HAP-1 (cell line): ENCODE data around the gene FBLN1.
A peak's percentile ranks its signal among the peaks of the same experiment; 100 is the strongest.
"Not testable (repeated sequence)": the region's sequence is repeated elsewhere in the genome, so short reads cannot be mapped to it uniquely, and the experiment has no call there.

Experiments used
- DNase-seq, 2 experiments: peaks; one replicate each; pipeline ENCODE4 v3.0.0-alpha.2; 2016 to 2020; ENCODE audit warnings: low spot score in 2 of 2
- H3K27me3 ChIP-seq: fragments of 250-450 bp; sonication (Bioruptor Pico); 2 replicates; pipeline ENCODE4 v1.5.1; 2020; ENCODE audit warnings: low read depth, mild to moderate bottlenecking, moderate library complexity
- H3K36me3 ChIP-seq: fragments of 250-450 bp; sonication (Bioruptor Pico); replicated peaks from 2 replicates; pipeline ENCODE4 v1.5.1; 2020; ENCODE audit warnings: mild to moderate bottlenecking
- H3K4me1 ChIP-seq: fragments of 250-450 bp; sonication (Bioruptor Pico); 2 replicates; pipeline ENCODE4 v1.5.1; 2020; ENCODE audit warnings: mild to moderate bottlenecking
- H3K4me3 ChIP-seq: fragments of 250-450 bp; sonication (Bioruptor Pico); 2 replicates; pipeline ENCODE4 v1.5.1; 2020; ENCODE audit warnings: mild to moderate bottlenecking, moderate library complexity
- H3K9me3 ChIP-seq: fragments of 250-450 bp; sonication (Bioruptor Pico); 2 replicates; pipeline ENCODE4 v1.5.1; 2020; ENCODE audit warnings: mild to moderate bottlenecking, moderate library complexity
- in situ Hi-C: fragments of 300-500 bp; cut with MboI; formaldehyde crosslinking; loops from 3 replicates; pipeline ENCODE4 v1.14.3; 2020; ENCODE audit warnings: low sequenced_read_pairs, inconsistent platforms, mixed read lengths

Gene FBLN1

DNA sequence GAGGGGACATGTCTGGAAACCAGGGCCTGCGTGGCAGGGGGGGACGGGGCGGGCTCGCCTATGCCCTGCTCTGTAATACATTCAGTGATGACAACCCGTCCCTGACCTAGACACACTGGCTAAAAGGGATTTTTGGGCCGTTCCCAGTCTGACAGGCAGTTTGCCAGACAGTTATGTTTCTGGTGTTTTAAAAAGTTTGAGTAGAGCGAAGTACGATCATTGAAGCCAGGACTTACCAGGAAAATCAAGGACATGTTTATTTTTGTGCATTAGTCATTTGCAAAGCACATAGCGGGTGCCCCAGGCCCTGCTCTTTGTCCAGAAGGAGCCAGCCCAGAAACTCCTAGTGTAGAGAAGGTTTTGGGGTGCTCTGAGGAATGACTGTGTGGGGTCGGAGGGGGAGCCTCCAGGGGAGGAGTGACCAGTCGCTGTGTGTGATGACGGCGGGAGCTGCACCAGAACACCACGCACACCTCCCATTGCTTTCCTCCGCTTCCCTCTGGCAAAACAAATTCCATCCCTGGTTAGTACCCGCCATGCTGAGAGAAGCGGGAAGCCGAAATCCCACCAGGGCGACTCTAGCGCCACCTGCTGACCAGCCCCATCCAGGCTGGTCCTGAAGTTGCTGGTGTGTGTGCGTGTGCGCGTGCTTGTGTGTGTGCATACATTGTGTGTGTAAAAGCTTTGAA lies 50.8 kb downstream of the FBLN1 start:
- Histone ChIP-seq H3K27me3 (no peaks in the 10 kb centered on the region), H3K9me3 (no peaks in the 10 kb centered on the region), H3K4me1 (no peaks in the 10 kb centered on the region), H3K4me3 (no peak overlapping the region), H3K36me3 (peaks cover 60% of the 10 kb centered on the region)
- DNase-seq, result peak; percentile 59 to 89
- in situ Hi-C loops, result no loop called here

DNA sequence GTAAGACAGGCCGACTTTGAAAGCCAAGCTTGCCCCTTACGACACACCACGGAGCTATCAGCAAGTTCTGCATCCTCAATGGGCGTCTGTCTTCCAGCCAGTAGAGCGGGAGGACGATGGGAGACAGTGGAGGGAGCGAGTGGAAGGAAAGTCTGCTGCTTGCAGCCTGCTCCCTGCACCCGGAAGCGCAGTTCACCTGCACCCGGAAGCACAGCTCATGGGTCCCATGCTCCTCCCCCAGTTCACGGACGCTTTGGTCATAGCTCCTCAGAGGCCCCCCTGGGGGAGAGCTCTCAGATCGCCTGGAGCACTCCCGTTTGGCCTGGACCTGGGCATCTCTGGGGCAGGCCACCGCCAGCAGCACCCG lies 51.3 kb downstream of the FBLN1 start:
- H3K9me3 ChIP-seq, result no peaks in the 10 kb centered on the region
- no peak overlapping the region for H3K4me3 ChIP-seq
- H3K27me3 ChIP-seq, result no peaks in the 10 kb centered on the region
- DNase-seq, result no peak
- in situ Hi-C loops, result no loop called here
- peaks cover 54% of the 10 kb centered on the region for H3K36me3 ChIP-seq
- no peaks in the 10 kb centered on the region for H3K4me1 ChIP-seq

GRCh38 chr22:45554861-45555260 lies 52.2 kb downstream of the FBLN1 start:
- Histone ChIP-seq H3K4me1 (no peaks in the 10 kb centered on the region), H3K27me3 (no peaks in the 10 kb centered on the region), H3K36me3 (peaks cover 46% of the 10 kb centered on the region), H3K9me3 (0 out of 2 replicates have a peak, but pooled peaks cover under 1% of the 10 kb centered on the region), H3K4me3 (no peak overlapping the region)
- in situ Hi-C loops, result loop anchor here (5.0 kb wide), 1 partner anchor 288 kb away; no protein-coding TSS in a partner anchor
- DNase-seq, result no peak

GRCh38 chr22:45557926-45558325 lies 55.2 kb downstream of the FBLN1 start:
- peaks cover 28% of the 10 kb centered on the region for H3K36me3 ChIP-seq
- H3K4me3 ChIP-seq, DNase-seq, H3K27me3 ChIP-seq, H3K9me3 ChIP-seq, H3K4me1 ChIP-seq: not testable (repeated sequence)
- in situ Hi-C loops, result loop anchor here (5.0 kb wide), 1 partner anchor 291 kb away; no protein-coding TSS in a partner anchor

DNA sequence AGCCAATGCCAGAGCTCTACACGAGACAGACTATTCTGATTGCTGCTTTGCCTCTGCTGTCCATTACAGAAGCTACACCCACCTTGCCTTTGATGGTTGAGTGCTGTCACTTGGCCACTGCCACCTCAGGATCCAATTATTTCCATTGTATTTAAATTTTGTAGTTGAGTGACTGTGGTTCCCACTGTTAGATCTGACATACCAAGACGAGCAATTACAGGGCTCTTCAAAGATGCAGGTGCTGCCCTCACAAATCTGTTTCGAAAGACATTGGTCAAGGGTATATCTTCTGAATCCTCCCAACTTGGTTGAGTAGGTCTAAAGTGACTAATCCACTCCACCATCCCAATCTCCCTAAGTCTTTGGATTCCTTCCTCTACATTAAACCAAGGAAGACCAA lies 57.4 kb downstream of the FBLN1 start:
- in situ Hi-C loops, DNase-seq, H3K27me3 ChIP-seq, H3K4me3 ChIP-seq, H3K9me3 ChIP-seq, H3K4me1 ChIP-seq: not testable (repeated sequence)
- peaks cover 15% of the 10 kb centered on the region for H3K36me3 ChIP-seq

GRCh38 chr22:45560761-45561160 lies 58.1 kb downstream of the FBLN1 start:
- H3K4me1 ChIP-seq, H3K27me3 ChIP-seq, in situ Hi-C loops, H3K4me3 ChIP-seq, DNase-seq, H3K9me3 ChIP-seq: not testable (repeated sequence)
- H3K36me3 ChIP-seq, result peaks cover 10% of the 10 kb centered on the region

GRCh38 chr22:45562102-45562501 lies 59.4 kb downstream of the FBLN1 start:
- peaks cover 10% of the 10 kb centered on the region for H3K36me3 ChIP-seq

GRCh38 chr22:45562537-45563361 lies 60.1 kb downstream of the FBLN1 start:
- no peaks in the 10 kb centered on the region for H3K4me1 ChIP-seq
- H3K9me3 ChIP-seq, result peaks cover 7% of the 10 kb centered on the region; the same call in 1 of the 2 replicates
- peaks cover 10% of the 10 kb centered on the region for H3K36me3 ChIP-seq
- no peak overlapping the region for H3K4me3 ChIP-seq
- no peaks in the 10 kb centered on the region for H3K27me3 ChIP-seq
- in situ Hi-C loops, result no loop called here
- no peak for DNase-seq

More at GRCh38 chr22:45562102-45562501, 59.4 kb downstream of the FBLN1 start:
- H3K9me3 ChIP-seq, result peaks cover 7% of the 10 kb centered on the region; the same call in 1 of the 2 replicates
- DNase-seq, result no peak
- no peaks in the 10 kb centered on the region for H3K4me1 ChIP-seq
- in situ Hi-C loops, result no loop called here
- H3K27me3 ChIP-seq, result no peaks in the 10 kb centered on the region
- H3K4me3 ChIP-seq, result no peak overlapping the region

DNA sequence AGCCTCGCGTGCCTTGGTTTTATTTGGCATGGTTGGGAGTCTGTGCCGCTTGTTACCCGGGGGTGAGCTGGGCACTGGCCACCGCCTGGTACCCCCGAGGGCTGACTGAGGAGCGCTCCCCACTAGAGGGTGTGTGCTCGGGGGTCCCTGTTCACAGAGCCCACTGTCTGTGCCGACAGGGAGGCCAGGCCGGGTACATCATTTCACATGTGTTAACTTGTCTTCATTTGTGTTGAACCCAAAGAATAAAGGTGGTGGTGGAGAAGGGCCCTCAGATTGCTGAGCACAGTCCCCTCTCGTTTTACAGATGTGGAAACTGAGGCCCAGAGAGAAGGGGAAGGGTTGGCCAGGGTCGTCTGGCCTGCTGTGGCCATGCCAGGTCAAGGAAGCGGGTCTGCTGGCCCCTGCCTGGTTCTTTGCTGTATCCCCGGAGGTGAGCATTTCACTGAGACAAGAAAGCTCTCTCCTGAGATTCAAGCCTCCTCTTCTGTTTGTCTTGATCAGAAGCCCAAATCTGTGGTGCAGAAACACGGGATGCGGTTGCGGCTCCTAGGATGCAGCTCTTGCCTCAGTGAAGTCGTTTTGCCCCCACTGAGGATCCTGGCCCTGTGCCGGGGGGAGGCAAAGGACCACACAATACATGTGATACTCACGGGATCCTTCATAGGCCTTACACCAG lies 60.8 kb downstream of the FBLN1 start:
- in situ Hi-C loops, result no loop called here
- no peaks in the 10 kb centered on the region for H3K27me3 ChIP-seq

DNA sequence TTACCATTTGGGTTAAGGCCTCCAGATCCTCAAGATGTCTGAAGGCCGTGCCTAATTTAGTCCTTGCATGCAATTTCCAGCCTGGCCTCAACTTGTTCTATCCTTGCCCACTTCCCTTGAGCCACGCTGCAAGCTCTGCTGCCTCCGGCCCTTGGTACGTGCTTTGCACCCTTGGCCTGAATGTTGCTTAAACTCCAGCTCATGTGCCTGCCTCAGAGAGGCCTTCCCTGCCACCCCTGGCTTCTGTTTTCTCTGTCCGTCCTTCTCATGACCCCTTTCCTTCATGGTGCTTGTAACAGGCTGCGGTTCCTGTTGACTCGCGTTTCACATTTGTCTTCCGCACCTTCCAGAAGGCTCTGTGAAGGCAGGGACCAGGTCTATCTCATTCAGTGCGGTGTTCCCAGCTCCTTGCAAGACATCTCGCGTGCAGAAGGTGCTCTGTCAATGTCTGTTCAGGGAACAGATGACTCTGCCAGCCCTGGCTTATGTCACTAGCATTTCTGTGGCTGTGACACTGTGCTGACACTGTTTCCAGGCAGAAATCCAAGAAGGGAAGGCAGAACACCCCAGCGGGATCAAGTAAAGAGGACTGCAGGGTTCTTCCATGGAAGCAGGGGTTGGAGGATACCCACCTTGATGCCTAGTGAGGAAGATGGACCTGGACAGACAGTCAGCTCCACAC lies 61.8 kb downstream of the FBLN1 start:
- in situ Hi-C loops, result no loop called here
- Histone ChIP-seq H3K27me3 (no peaks in the 10 kb centered on the region), H3K9me3 (peaks cover 7% of the 10 kb centered on the region; the same call in 1 of the 2 replicates), H3K4me1 (no peaks in the 10 kb centered on the region), H3K36me3 (peaks cover 10% of the 10 kb centered on the region), H3K4me3 (no peak overlapping the region)
- no peak for DNase-seq

More for the DNA sequence above, 60.8 kb downstream of the FBLN1 start:
- peaks cover 10% of the 10 kb centered on the region for H3K36me3 ChIP-seq
- no peak overlapping the region for H3K4me3 ChIP-seq
- H3K9me3 ChIP-seq, result peaks cover 7% of the 10 kb centered on the region; the same call in 1 of the 2 replicates
- no peak for DNase-seq
- H3K4me1 ChIP-seq, result no peaks in the 10 kb centered on the region

DNA sequence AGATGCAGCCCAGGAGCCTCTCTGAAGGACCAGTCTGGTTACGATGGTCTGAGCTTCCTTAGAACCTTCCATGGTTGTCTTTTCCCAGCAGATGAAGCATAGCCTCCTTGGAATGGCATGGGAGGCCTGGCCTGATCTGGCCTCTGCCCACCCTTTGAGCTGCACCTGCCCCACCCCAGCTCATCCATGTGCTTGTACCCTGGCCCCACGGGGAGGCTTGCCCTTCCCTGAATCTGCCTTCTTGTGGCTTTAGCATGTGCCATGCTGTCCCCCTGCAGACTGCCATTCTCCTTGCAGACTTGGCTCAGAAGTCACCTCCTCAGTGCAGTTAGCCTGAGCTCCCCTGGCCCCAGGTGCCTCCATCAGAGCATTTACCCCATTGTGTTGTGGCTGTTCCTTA lies 62.5 kb downstream of the FBLN1 start:
- no peaks in the 10 kb centered on the region for H3K27me3 ChIP-seq
- H3K9me3 ChIP-seq, result peaks cover 4% of the 10 kb centered on the region; the same call in 1 of the 2 replicates
- no peak overlapping the region for H3K4me3 ChIP-seq
- no peaks in the 10 kb centered on the region for H3K4me1 ChIP-seq
- no peak for DNase-seq
- H3K36me3 ChIP-seq, result peaks cover 10% of the 10 kb centered on the region
- in situ Hi-C loops, result no loop called here

DNA sequence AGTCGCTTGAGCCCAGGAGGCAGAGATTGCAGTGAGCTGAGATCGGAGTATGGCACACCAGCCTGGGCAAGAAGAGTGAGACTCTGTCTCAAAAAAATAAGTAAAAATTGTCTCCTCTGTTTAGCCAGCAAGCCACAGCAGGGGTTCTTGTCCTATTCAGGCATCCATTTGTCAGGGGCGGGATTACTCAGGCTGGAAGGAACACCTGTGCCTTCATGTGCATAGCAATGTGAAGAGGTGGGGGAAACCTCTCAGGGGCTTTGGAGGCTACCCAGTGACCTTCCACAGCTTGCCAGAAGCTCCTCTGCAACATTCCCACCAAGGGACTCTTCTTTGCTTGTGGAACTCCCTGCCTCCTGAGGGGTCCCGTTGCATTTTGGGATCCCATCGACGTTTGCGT lies 63.3 kb downstream of the FBLN1 start:
- no peak for DNase-seq
- Histone ChIP-seq H3K4me3 (no peak overlapping the region), H3K36me3 (peaks cover 8% of the 10 kb centered on the region), H3K27me3 (no peaks in the 10 kb centered on the region), H3K4me1 (no peaks in the 10 kb centered on the region), H3K9me3 (peaks cover 4% of the 10 kb centered on the region; the same call in 1 of the 2 replicates)
- in situ Hi-C loops, result no loop called here

DNA sequence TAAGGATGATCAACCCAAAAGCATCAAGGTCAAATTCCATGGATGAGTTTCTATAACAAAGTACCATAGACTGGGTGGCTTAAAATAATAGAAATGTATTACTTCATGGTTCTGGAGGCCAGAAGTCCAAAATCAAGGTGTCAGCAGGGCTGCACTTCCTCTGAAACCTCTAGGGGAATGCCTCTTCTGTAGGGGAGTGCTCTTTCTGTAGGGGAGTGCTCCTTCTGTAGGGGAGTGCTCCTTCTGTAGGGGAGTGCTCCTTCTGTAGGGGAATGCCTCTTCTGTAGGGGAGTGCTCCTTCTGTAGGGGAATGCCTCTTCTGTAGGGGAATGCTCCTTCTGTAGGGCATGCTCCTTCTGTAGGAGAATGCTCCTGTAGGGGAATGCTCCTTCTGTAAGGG lies 65.5 kb downstream of the FBLN1 start:
- H3K4me1 ChIP-seq, result no peaks in the 10 kb centered on the region
- no peak overlapping the region for H3K4me3 ChIP-seq
- H3K9me3 ChIP-seq, result peaks cover 4% of the 10 kb centered on the region; the same call in 1 of the 2 replicates
- in situ Hi-C loops, result no loop called here
- H3K36me3 ChIP-seq, result peaks cover 3% of the 10 kb centered on the region
- no peak for DNase-seq
- H3K27me3 ChIP-seq, result no peaks in the 10 kb centered on the region
